HG03565 (cell line): ENCODE data around the gene ZC3H12C.
"Not testable (repeated sequence)": the region's sequence is repeated elsewhere in the genome, so short reads cannot be mapped to it uniquely, and the experiment has no call there.

ENCODE experiments used
- ATAC-seq: cut with Tn5 transposase; IDR thresholded peaks from one replicate; pipeline ENCODE4 v1.9.1; 2021; ENCODE audit warnings: mild to moderate bottlenecking, moderate library complexity; ENCODE audit not compliant: unreplicated experiment

The ZC3H12C gene

DNA sequence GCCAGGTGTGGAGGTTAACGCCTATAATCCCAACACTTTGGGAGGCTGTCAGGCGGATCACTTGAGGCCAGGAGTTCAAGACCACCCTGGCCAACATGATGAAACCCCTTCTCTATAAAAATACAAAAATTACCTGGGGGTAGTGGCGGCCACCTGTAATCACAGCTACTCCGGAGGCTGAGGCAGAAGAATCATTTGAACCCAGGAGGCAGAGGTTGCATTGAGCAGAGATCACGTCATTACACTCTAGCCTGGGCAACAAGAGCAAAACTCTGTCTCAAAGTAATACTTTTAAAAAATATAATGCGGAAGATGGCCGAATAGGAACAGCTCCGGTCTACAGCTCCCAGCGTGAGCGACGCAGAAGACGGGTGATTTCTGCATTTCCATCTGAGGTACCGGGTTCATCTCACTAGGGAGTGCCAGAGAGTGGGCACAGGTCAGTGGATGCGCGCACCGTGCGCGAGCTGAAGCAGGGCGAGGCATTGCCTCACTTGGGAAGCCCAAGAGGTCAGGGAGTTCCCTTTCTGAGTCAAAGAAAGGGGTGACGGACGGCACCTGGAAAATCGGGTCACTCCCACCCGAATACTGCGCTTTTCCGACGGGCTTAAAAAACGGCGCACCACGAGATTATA, 115.6 kb downstream of the ZC3H12C start:
- ATAC-seq = not testable (repeated sequence)

DNA sequence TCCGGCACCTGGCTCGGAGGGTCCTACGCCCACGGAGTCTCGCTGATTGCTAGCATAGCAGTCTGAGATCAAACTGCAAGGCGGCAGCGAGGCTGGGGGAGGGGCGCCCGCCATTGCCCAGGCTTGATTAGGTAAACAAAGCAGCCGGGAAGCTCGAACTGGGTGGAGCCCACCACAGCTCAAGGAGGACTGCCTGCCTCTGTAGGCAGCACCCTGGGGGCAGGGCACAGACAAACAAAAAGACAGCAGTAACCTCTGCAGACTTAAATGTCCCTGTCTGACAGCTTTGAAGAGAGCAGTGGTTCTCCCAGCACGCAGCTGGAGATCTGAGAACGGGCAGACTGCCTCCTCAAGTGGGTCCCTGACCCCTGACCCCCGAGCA, 116.1 kb downstream of the ZC3H12C start:
- ATAC-seq = not testable (repeated sequence)

DNA sequence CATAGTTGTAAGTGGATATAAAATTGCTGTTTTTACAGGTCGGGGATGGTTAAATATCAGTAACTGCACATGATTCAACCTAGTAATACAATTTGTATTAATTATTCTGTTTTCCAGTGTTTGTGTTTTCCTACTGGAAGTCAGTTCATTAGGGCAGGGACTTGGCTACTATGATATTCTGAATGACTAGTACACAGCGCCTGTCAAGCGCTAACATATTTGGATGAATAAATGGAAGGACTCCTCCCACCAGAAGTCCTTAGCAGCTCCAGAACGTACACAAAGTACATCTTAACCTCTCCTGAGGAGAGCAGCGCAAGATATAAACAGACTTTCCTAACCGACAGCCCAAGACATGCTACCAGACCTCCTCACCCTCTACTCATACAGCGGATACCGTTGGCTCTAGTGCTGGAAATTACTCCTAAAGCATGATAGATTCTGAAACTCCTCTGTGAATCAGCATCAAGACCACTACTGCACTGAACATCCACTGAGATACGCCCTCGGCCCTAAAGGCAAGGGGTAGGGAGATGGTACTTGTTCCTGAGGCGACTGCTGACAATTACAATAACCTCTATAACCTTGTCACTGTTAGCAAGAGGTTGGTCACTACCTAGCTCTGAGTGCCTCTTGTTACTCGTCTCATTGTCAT, 124.2 kb downstream of the ZC3H12C start:
- ATAC-seq = no peak

DNA sequence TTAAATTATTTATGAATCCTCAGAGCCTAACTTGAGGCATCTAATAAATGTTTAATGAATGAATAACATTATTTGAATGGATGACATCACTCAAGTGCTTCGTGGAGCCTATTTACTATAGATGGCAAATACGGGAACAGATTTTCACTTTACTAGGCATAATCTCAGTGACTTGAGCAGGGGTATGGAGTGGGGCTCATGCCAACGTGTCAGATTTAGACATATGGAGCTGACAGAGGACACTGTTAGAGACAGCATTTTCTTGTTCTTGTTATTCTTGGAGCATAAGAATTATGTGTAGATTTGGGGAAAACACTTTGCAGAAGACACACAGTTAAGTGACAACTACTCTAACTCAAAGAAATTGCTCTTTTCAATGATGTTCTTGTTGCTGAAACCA, 124.7 kb downstream of the ZC3H12C start:
- no peak for ATAC-seq

DNA sequence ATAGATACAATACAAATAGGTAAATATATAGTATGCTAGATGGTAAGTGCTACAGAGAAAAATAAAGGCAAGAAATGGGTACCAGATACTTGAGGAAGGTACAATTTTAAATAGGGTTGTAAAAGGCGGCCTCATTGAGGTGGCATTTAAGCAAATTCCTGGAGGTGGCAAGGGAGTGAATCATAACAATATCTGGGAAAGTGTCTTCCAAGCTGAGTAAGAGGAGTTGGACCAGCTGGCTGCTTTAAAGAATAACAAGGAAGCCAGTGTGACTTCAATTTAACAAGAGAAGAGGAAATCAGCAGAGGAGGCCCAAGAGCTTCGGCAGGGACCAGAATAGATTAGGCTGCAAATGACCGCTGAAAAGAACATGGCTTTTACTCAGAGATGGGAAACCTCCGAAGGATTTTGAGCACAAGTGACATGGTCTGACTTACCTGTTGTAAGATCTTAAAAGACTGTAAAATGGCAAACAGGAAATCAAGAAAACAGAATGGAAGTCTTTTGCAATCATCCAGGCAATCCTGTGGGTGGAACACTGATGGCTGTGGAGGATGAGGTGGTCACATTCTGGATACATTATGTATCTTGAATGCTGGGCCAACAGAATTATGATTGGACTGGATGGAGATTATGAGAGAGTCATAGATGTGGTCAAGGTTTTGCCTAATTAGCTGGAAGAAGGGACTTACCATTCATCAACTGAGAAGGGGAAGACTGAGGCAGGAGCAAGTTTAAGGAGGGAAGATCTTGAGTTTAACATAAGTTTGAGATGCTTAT, 126.0 kb downstream of the ZC3H12C start:
- no peak for ATAC-seq
